ENCODE results near the gene DDR2.

The DDR2 gene

DNA sequence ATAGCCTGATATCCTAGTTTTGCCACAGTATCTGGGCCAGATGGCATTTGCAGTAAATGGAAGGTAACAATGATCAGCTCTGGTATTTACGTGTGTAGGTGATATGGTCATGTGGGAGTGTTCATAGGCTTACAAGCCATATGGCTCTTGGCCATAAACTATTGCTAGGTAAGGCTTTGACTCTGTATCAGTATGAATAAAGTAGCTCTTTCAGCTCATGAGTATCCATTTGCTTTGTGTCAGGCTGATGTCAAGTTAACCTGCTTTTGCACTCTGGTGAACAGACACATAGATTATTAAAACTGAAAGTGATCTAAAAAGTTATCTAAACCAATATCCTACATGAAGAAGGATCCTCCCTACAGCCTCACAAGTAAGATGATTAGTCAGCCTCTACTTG, 69.0 kb downstream of the DDR2 start:
- no peak for DNase-seq

- DNase-seq = no peak
Observed at GRCh38 chr1:162702628-162703027, 70.4 kb downstream of the DDR2 start.

GRCh38 chr1:162703708-162704107, 71.4 kb downstream of the DDR2 start:
- no peak for DNase-seq

GRCh38 chr1:162704673-162705424, 72.6 kb downstream of the DDR2 start:
- no peak for DNase-seq

DNA sequence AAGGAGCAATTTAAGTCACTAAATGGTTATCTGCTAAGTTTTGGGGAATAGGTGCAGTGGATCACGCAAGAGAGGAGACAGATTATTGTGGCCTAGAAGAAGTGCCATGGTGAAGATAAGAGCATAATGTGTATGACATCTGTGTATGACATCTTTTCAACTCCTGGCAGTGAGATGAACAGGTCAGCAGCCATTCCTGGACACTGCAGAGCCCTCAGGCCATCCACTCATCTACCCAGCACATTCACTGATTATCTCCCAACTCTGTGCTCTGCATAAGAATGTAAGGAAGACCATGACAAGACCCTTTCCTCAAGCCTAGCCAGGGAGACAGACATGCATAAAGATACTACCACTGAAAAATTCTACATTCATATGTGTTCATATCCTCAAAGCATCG, 73.7 kb downstream of the DDR2 start:
- DNase-seq = no peak

DNA sequence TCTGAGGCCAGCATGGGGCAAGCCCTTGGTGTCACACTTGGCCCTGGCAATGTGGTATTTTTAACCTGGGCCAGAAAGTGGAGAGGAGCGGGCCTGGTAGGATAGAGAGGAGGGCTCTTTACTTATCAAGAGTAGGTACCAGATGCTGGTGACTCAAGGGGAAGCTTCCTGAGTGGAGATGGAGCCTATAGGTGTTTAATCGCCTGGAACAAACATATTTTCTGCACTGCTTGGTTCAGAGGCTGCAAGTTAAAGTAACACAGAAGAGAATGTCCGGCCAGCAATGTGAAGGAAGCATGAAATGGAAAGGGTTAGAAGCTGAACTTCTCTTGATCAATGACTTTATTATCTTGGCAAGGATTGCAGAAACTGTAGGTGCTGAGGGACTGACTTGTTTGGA, 74.3 kb downstream of the DDR2 start:
- no peak for DNase-seq

DNA sequence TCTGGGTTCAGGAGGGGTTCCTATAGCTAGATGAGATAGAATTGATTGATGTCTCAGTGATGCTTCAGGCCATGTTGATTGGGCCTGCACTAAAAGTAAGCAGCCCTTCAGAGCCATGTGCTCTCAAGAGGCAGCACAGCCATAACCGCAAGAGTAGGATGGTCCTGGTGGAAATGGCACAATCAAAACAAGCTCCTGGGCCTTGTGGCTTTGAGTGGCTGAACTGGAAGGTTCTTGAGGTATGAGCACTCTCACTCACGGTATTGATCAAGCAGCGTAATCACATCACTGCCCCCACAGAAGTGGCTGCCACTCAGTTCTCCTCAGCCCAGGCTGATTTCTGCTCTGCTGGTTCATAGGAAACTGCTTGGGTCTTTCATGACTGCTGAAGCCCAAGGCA, 76.0 kb downstream of the DDR2 start:
- no peak for DNase-seq

DNA sequence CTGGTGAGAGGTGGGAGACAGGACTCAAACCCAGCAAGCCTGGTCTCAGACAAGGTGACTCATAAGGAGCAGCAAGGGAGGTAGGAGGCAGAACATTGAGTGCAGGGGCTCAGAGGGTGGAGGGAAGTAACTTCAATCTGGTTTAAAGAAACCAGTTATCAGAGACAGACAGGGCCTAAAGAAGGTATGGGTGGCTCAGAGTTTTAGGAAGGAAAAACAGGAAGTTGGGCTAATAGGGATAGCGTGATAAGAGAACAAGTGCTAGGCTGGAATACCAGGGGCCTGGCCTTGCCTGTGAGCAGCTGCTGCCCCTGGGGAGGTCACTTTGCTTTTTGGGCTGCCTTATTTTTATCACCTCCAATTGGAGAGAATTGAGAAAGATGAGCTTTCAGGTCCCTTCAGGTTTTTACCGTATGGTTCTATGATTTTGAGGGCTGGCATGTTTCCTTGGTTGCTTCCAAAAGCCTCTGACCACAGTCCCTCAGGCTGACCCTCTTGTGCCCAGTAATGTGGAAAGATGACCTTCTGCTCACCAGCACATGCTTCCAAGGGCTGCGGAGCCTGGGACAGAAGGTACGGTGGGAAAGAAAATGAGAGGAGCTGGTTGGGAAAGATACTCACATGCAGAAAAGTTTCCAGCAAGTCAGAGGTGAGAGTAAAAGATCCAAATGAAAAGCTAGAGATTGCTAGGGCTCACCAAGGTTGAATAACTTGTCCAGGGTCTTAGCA, 77.0 kb downstream of the DDR2 start:
- DNase-seq = no peak

- DNase-seq = no peak
Observed at GRCh38 chr1:162709870-162710269, 77.6 kb downstream of the DDR2 start.

GRCh38 chr1:162710345-162710744, 78.1 kb downstream of the DDR2 start:
- no peak for DNase-seq

- no peak for DNase-seq
Observed at GRCh38 chr1:162710780-162711465, 78.7 kb downstream of the DDR2 start.

DNA sequence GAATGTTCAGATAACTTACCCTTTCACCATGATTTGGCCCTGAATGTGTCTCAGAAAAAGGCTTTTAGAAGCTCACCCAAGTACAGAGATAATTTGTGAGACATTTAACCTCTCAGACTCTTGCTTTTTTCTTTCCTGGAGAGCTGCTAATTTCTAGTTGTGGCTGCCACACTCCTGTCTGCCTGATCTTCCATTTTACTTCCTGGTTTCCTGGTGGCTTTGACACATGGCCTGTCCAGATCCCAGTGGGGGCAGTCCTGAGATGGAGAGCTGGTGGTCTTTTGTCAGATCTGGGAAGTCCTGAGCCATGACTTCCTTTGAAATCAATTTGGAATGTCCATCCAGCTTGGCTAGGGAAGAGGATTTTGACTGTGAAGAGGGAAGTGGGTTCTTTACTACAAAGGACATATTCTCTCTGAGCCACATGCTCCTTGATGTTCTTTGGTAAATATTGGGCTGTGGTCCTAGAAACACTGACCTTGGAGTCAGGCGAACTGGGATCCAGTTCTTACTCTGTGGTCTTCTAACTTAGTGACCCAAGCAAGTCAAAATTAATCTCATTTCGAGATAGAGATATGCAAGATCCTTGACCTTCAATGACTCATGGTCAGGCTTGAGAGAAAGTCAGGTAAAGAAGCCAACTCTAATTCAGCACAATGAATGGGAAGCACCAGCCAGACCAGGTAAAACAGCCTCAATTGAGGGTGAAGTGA, 80.2 kb downstream of the DDR2 start:
- no peak for DNase-seq

DNA sequence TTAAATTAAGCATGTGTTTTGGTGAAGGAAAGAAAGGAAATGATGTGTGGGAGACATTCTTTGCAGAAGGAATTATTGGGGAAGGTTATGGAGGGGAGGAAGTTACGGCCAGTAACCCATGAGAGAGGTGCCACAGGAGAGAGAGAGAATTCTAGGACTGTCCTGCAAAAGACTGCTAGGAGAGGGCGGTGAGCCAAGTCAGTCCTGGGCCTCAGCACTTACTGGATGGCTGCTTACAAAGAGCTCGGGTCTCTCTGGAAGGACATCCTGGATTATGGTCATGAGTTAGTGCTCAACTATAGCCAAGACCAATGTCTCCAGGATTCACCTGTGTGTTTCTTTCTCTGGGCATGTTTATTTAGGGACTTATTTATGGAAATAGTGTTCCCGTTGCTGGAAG, 83.9 kb downstream of the DDR2 start:
- no peak for DNase-seq

- no peak for DNase-seq
Observed at GRCh38 chr1:162716552-162716951, 84.3 kb downstream of the DDR2 start.

DNA sequence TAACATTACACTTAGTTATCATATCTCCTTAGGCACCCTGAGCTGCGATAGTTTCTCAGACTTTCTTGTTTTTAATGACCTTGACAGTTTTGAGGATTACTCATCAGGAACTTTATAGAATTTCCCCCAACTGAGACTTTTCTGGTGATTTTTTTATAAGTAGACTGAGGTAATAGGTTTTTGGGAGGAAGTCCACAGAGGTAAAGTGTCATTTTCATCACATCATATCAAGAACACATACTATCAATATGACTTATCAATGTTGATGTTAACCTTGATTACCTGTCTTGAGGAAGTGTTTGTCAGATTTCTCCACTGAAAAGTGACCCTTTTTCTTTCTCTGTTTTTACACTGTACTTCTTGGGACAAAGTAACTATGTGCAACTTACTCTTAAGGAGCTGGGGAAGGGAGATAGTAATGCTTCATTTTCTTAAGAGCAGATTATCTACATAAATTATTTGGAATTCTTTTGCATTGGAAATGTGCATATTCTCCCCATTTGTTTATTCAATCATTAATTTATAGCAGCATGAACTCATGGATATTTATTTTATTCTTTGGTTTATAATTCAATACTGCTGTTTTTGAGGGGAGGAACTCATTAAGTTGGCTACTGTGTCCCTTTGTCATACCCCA, 85.4 kb downstream of the DDR2 start:
- DNase-seq = no peak

DNA sequence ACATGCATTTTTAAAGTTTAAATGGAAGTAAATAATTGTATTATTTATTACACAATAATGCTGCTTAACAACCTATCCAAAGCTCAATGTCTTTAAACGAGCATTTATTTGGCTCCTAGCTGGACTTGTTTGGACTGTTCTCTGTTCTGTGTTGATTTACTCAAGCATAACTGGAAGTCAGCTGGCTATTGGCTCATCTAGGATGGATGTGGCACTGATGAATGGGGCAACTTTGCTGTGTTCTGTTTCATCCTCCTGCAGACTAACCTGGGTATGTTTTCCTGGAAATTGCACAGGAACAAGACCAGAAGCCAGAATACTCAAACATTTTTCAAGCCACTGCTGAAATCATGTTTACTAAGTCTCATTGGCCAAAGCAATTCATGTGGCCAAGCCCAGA, 87.4 kb downstream of the DDR2 start:
- no peak for DNase-seq

DNA sequence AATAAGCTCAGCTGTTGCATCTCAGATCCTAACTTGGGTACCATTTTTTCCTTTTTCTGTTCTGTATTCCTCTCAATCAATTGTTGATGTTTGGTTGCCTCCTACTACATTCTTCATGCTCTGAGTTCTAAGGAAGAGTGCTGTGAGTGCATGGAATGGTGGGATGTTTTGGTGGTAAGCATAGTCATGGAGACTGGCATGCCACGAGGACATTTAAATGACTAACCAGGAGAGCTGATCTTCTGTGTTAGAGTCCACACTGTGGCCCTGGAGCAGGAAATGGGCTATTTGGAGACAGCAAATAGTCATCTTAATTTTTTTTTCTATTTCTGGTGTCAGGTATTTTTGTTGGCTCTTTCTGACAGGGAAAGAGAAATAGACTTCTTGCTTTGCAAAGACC, 88.7 kb downstream of the DDR2 start:
- no peak for DNase-seq

- DNase-seq = no peak
Observed at GRCh38 chr1:162721471-162721870, 89.2 kb downstream of the DDR2 start.

- no peak for DNase-seq
Observed at GRCh38 chr1:162722036-162722435, 89.8 kb downstream of the DDR2 start.

DNA sequence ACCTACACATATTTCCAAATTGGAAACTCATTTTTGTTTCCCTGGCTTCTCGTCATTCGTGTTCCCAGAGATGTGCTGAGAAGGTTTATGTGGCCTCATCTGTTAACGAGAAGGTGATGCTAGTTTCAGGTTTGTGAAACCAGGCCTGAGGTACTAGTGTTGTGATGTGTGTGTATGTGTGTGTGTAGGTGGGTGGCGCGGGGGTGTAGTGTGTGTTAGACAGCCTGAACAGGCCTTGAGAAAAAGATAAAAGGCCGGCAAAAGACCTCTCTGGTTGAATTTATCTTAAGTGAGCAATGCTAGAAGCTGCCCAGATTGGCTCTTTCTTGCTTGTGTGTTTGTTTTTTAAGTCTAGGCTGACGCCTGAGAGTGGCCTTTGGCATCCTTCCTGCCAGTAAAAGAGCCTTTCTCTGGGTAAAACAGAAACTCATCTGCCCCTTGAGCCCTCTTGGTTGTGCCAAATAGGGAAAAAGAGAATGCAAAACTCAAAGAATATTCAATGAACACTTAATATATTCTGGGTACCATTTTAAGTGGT, 92.4 kb downstream of the DDR2 start:
- no peak for DNase-seq

- no peak for DNase-seq
Observed at GRCh38 chr1:162725301-162725837, 93.1 kb downstream of the DDR2 start.

- no peak for DNase-seq
Observed at GRCh38 chr1:162726555-162726954, 94.3 kb downstream of the DDR2 start.

All from hippocampal formation (tissue), 2 donors.